NCI-H1048 (cell line): Measurements from ENCODE around the gene MYO1A.
"Not testable (repeated sequence)": the region's sequence is repeated elsewhere in the genome, so short reads cannot be mapped to it uniquely, and the experiment has no call there.

ENCODE experiments used
- DNase-seq: peaks from one replicate; lab custom pipeline; 2025; lab: John Stamatoyannopoulos, UW

Gene MYO1A

GRCh38 chr12:57046947-57047890, 2.7 kb downstream of the MYO1A start:
- DNase-seq: no peak

GRCh38 chr12:57046086-57046791, 3.7 kb downstream of the MYO1A start:
- no peak for DNase-seq

- no peak for DNase-seq
These were observed 5.0 kb downstream of the MYO1A start for GRCh38 chr12:57044889-57045288.

DNA sequence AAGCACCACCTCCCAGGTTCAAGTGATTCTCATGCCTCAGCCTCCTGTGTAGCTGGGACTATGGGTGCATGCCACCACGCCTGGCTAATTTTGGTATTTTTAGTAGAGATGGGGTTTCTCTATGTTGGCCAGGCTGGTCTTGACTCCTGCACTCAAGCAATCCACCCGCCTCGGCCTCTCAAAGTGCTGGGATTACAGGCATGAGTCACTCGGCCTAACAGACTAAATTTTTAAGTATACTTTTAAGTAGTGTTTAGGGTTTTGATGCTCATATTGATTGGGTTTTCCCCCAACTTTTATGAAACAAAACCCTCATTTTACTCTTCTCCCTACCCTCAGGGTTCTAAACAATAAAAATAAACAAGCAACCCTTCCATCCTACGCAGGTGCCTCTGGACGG, 5.5 kb downstream of the MYO1A start:
- DNase-seq: no peak

DNA sequence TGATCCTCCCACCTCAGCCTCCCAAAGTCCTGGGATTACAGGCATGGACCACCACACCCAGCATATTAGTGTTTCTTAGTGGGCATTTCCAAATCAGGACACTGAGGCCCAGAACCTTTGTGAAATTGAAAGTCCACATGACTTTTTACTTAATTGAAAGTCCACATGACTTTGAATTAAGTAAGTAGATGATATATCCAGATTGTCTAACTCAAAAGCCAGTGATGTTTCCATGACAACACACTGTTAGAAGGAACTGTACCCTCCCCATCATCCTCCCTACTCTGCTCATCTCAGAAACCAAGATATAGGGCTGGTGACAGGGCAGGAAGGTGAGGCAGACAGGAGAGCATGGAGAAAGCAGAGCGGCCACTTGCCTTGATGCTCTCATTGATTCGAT, 7.2 kb downstream of the MYO1A start:
- DNase-seq: no peak

GRCh38 chr12:57040750-57041149, 9.2 kb downstream of the MYO1A start:
- no peak for DNase-seq

- DNase-seq: no peak
These were observed 9.7 kb downstream of the MYO1A start for GRCh38 chr12:57040211-57040610.

DNA sequence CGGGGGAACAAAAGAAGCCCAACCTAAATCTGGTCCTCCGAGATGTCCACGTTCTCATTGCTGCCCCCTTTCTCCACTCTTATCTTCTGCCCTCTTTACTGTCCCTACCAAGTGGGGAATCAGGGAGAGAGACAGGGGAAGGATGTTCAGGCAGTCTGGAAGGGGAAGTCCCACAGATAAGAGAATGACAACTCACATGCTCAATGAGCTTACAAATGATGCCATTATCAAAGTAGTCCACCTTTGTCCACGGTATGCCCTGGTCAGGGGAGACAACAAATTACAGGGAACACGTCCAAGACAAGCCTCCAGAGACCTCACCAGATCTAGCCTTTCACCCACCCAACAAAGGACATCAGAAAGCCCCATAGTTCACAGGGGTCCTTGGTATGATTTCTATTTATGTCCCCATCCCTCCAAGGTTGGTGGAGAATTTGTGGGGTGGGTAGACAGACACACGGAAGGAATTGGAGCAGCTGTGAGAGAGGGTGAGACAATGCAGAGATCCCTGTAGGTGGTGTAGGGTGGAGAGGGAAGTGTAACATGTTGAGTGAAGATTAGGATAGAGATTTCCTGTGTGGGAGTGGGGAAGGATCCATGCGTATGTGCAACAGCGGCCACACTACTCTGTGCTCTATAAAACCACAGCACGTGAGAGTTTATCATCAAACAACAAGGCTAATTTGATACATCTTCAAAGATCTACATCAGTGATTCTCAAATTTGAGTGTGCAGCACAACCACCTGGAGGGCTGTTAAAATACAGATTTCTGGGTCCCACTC, 10.7 kb downstream of the MYO1A start:
- DNase-seq: no peak

DNA sequence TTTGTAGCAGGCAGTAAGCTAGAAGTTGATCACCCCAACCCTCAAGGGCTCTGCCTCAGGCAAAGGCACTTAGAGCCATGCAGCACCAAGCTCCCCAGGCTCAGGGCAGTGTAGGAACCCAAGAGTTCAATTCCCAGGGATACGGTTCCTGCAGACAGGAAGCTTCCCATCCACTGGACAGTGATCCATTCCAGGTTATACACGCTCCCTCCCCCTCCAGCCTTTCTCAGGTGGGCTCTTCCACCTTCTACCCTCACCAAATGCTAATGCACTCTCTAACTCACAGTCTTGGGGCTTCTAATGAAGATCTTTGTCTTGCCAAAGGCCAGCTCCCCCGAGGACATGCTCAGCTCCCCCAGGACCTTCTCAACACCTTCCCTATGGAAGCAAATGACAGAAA, 12.7 kb downstream of the MYO1A start:
- no peak for DNase-seq

DNA sequence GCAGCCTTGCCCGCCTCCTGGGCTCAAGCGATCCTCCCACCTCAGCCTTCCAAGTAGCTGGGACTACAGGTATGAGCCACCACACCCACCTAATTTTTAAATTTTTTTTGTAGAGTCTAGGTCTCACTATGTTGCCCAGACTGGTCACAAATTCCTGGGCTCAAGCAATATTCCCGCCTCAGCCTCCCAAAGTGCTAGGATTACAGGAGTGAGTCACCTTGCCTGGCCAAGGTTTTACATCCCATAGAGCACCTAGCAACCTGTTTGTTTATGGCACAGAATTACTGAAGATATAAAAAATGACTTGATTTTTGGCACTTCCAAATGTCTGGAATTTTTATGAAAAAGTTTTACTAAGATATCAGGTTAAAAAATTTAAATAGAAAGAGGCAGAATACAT, 16.5 kb downstream of the MYO1A start:
- DNase-seq: no peak

DNA sequence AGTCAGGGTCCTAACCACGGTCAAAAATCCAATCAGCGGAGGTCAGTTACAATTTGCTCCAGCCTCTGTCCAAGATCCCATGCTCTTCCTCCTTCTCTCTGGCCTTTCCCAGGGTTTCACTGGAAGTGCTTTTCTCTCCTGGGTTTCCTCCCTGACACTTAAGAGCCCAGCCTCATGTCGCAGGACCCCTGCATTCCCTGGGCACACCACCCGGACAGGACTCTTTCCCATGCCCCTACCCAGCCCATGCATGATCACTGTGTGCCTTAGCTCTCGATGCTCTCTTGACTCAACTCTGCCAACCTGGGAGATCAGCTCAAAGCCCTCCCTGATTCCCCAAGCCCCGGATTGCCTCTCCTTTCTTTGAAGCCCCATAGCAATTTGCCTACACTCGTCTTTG, 18.1 kb downstream of the MYO1A start:
- no peak for DNase-seq

DNA sequence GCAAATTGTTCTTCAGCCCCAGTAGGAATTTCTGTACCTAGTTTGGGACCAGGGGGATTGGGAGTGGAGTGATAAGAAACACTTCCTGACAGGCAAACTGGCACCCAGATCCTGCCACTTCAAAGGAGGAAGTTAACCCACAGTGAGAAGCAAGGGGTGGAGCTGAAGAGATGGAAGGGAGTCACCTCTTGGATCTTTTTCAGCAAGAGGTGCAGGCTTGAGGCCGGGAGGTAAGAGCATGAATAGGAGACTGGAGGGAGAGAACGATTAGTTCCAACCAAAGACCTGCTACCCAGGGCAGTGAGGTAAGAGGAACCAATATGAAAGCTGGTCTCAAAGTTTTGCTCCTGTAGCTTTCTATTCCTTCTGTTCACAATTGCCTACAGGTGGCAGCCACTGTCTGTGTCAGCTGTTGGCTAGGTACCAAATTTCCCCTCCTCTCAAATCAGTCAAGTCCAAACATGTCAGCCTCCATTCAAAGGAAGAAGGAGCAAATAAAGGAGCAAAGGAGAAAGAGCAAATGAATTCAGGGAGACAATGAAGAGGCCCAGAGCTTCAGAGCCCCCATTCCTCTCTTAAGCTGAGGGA, 18.7 kb downstream of the MYO1A start:
- DNase-seq: no peak

GRCh38 chr12:57029457-57029856, 20.5 kb downstream of the MYO1A start:
- DNase-seq: no peak

DNA sequence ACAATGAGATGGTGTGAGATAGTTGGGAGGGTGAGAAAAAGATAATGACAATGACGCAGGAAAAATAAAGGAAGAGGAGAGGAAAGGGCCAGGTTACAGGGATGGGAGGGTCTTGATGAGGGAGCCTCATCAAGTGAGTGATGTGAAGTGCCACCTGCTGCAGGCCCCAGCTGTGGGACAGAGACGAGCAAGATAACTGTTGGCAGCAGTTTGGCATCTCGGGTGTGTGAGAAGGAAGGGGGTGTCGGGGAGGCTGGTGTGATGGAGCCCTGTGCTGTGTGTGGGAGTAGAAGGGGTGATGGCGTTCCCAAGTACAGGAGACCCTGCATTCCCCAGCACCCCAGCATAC, 22.1 kb downstream of the MYO1A start:
- DNase-seq: no peak

- DNase-seq: no peak
These were observed 22.7 kb downstream of the MYO1A start for GRCh38 chr12:57027011-57027804.

DNA sequence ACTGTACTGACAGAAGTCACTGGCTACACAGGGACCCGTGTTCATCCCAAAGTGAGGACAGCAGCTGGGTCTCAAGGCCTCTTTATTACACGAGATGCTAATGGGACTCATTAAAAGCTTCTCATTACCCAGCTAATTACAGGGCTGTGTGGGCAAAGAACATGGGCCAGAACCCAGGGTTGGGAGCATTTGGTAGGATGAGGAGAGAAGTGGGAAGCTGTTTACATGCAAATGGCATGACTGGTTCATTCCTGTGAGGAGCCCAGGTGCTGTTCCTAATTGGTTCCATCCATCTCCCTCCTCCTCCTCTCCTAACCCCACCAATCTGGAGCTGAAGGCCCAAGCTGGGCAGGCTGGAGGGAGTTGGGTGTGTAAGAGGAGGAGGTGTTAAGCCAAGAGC, 24.7 kb downstream of the MYO1A start:
- DNase-seq: no peak

DNA sequence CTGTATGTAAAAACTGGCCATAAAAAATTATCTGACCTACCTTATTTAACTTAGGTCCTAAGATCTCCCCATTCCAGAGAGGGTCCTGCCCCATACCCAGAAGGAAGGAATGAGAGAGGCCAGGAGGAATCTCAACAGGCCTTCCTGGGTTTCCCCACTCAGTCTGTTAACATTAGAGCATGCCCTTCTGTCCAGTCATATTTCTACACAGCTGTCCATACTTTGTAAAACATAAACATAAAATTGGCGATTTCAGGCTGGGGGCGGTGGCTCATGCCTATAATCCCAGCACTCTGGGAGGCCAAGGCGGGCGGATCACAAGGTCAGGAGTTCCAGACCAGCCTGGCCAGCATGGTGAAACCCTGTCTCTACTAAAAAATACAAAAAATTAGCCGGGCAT, 27.6 kb downstream of the MYO1A start:
- not testable (repeated sequence) for DNase-seq

DNA sequence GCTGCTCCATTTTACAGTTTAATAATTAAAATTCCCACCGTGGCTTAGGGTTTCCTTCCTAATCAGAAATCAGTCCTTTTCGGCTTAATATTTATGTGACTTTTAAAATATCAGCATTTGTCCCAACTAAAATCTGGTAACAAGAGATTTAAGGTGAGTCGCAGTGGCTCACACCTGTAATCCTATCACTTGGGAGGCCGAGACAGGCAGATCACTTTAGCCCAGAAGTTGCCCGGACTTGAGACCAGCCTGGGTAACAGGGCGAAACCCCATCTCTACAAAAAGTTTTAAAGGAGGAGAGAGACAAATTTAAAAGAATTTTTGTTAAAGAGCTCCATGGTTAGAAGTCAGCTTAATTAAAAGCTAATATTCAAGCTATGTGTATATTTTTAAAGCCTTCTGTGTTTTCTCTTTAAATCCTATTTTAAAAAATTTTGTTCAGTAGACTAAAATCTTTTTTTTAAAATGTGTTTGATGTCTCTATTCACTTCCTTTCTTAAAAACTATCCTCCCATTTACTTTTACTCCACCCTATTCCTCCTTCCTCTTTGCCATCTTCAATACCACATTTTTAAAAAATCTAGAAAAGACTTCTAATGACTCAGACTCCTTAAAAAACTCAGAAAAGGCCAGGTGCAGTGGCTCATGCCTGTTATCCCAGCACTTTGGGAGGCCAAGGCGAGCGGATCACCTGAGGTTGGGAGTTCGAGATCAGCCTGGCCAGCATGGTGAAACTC, 29.8 kb downstream of the MYO1A start:
- no peak for DNase-seq

- DNase-seq: no peak
These were observed 31.0 kb downstream of the MYO1A start for GRCh38 chr12:57018906-57019305.

- not testable (repeated sequence) for DNase-seq
These were observed 31.6 kb downstream of the MYO1A start for GRCh38 chr12:57018353-57018752.

- no peak for DNase-seq
These were observed 33.6 kb downstream of the MYO1A start, which contains the start of gene TAC3 for GRCh38 chr12:57016348-57016747. Gene TAC3 (minus strand): TSS chr12:57016529. CDS start chr12:57015797, 732 bp downstream.
